Pulmonary artery endothelial cell (primary cell): Measurements from ENCODE around the gene C1QTNF3. TPM values are rescaled to one million over a fixed set of nuclear protein-coding genes. Genes with fewer than 3 reads are reported as not detected.
A peak's percentile ranks its signal among the peaks of the same experiment; 100 is the strongest.
"Not testable (repeated sequence)": the region's sequence is repeated elsewhere in the genome, so short reads cannot be mapped to it uniquely, and the experiment has no call there.

Experiments used
- DNase-seq: peaks from one replicate; pipeline ENCODE4 v3.0.0-alpha.2; 2011; ENCODE audit warnings: low read depth, low spot score
- total RNA-seq: library from RNA; depleted of rRNA; stranded (reverse); fragments of >200 nt; gene quantifications from 2 replicates; pipeline ENCODE4 v1.2.3, GENCODE V29; 2014

Gene C1QTNF3
- total RNA-seq, 1 donor from 2014 or later = 0.59 TPM

DNA sequence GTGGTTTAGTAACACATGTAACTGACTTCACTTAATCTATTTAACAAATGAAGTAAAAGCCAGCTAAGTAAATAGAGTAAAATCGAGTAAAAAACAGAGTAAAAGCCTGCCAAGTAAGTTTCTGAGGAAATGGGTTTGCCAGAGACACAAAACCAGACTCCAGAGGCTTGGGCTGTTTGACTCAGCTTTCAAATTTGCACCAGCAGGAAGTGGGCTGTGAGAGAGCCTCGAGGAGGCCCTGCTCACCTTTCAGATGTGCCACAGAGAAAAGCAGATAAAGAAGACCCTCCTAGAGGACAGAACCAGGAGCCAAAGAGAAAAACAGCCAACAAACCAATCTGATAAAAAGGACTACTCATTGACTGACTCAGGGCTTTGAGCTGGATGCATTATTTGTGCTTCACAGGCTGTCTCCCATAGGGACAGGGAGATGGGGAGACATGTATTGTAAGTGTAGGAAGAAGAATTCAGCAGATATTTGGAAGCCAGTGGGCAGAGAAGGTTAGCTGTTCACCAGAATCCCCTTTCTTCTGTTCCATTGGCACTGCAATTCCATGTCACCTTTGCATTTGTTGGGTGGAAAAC lies 20.8 kb downstream of the C1QTNF3 start:
- DNase-seq = no peak

DNA sequence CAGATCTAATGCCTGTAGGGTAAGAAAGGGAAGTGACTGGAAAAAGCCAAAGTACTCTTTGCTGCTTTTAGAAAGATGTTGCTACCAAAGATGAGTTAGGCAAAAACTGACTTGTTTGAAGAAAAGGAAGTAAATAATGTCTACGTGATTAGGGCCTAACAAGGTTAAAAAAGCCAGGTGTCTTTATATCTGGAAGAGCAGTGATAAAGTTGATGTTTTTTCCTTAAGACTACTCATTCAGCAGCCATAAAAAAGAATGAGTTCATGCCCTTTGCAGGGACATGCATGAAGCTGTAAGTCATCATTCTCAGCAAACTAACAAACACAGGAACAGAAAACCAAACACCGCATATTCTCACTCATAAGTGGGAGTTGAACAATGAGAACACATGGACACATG lies 21.7 kb downstream of the C1QTNF3 start:
- no peak for DNase-seq

DNA sequence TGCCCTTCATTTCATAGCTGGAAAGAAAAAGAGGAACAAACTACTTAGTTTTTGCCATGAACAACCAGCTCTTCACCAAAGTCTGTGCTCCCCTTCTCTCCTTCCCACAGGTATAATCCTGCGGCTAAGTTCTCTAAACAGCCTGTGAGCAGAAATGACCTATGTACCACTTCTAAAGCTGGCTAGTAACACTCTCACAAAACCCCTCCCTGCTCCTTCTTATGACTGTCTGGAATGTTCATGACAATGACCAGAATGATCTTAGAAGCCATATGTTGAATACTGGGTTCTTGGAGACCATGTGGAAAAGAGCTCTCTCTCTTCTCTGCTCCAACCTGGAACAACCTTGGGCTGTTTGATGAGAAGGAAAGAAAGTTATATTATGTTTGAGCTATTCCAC lies 22.3 kb downstream of the C1QTNF3 start:
- no peak for DNase-seq

- no peak for DNase-seq
Observed at GRCh38 chr5:34017254-34017653, 25.8 kb downstream of the C1QTNF3 start.

DNA sequence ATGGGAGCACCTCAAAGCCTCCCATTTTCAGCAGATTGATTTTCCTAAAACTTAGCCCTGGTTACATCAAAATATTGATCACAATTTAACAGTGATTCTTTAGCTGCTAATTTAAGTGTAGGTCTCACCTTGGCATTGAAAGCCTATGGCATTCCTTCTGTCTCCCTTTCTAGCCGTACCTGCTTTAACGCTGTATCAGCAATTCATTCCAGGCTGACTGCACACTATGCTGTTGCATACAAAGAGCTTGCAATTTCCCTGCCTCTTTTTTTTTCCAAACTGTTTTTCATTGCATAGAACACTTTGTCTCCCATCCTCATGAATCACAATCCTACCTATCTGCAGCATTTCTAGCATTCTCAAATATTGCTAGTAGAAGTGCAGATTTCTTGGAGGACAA lies 26.3 kb downstream of the C1QTNF3 start:
- no peak for DNase-seq

- no peak for DNase-seq
Observed at GRCh38 chr5:34016222-34016621, 26.8 kb downstream of the C1QTNF3 start.

- no peak for DNase-seq
Observed at GRCh38 chr5:34015120-34015822, 27.7 kb downstream of the C1QTNF3 start.

- no peak for DNase-seq
Observed at GRCh38 chr5:34014626-34015025, 28.4 kb downstream of the C1QTNF3 start.

- DNase-seq = no peak
Observed at GRCh38 chr5:34013547-34013946, 29.5 kb downstream of the C1QTNF3 start.

GRCh38 chr5:34012791-34013190 lies 30.2 kb downstream of the C1QTNF3 start:
- no peak for DNase-seq

DNA sequence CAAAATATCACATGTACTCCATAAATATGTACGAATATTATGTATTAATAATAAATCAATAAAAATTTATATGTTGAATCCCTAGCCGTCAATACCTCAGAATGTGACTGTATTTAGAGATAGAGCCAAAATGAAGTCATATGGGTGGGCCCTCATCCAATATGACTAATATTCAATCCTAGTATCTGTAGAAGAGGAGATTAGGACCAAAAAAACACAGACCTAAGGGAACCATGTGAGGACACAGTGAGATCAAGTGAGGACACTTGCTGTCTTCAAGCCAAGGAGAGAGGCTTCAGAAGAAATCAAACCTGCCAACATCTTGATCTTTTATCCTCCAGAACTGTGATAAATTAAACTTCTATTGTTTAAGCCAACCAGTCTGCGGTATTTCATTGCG lies 31.5 kb downstream of the C1QTNF3 start:
- DNase-seq = no peak

DNA sequence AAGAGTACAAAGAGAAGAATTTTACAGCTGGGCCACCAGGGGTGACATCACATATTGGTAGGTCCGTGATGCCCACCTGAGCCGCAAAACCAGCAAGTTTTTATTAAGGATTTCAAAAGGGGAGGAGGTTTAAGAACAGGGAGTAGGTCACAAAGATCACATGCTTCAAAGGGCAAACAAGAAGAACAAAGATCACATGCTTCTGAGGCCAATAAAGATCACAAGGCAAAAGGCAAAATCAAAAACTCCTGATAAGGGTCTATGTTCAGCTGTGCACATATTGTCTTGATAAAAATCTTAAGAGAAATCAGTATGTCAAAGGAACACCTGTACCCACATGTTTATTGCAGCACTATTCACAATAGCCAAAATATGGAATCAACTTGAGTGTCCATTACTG lies 32.9 kb downstream of the C1QTNF3 start:
- DNase-seq = not testable (repeated sequence)

DNA sequence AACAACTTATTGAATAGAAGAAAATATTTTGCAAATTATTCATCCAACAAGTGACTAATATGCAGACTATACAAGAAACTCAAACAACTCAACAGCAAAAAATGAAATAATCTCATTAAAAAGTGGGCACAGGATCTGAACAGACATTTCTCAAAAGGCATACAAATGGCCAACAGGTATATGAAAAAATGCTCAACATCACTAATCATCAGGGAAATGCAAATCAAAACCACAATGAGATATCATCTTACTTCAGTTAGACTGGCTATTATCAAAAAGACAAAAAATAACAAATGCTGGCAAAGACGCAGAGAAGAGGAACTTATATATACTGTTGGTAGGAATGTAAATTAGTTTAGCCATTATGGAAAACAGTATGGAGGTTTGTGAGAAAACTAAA lies 33.4 kb downstream of the C1QTNF3 start:
- no peak for DNase-seq

- no peak for DNase-seq
Observed at GRCh38 chr5:34008802-34009201, 34.2 kb downstream of the C1QTNF3 start.

DNA sequence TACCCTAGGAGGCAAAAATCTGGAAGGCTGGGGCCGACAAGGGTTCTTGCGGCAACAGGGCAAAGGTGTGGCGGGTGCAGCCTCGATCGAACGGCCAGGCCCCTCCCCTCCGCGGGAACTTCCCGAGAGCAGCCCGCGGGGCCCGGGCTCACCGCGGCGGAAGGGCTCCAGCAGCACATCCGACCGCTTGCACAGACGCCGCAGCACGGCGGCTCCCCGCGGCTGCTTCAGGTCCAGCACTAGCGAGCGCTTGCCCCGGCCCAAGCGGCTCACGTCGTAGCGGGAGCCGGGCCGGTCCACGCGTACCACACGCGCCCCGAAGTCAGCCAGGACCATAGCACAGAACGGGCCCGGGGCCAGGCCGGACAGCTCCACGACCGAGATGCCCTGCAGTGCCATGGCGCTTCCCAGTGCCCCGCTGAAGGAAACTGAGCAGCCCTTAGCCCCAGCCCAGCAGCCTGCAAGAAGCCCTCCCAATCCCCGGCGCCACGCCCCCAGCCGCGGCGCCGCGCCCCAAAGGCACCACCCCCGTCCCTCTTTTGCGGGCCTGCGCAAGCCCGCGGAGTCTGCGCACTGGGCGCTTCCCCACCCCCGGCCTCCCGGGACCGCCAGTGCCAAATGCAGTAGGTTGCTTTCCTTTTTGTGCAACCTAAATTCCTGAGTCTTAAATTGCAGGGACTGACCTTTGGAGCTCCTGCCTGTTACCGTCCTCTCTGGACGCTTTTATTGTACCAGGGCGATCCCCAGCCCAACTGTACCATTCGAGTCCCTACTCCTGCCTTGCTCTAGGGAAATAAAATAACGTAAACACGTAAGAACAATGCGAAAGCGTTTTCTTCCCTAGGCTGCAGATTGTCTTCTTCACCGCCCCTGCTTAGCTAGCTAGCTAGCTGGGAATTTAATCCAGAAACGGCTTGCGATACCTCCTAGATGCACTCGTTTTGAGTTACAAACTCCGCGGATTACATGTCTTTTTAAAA lies 35.1 kb downstream of the C1QTNF3 start, which contains the start of gene AMACR:
AMACR (minus strand) TSS at position 430 of the 980 bp plus-strand sequence; CDS start at position 399, 31 bp downstream.
- peak; percentile 51 for DNase-seq

GRCh38 chr5:34007201-34007620 lies 35.8 kb downstream of the C1QTNF3 start:
- no peak for DNase-seq

DNA sequence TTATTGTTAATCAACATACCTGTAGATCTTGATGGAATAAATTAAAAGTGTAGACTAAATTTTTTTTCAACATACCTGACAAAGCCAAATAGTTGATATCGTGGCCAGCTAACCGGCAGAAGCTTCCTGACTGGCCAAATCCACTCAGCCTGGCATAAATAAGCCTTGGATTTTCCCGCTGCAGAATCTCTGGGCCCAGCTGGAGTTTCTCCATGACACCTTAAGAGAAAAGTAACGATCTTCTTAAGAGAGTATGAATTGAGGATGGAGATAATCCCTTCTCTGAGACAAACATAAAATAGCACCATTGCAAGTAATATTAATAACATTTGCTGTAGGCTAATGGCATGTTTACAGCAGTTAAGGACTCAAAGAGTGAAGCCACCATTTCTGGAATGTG lies 37.3 kb downstream of the C1QTNF3 start:
- no peak for DNase-seq

DNA sequence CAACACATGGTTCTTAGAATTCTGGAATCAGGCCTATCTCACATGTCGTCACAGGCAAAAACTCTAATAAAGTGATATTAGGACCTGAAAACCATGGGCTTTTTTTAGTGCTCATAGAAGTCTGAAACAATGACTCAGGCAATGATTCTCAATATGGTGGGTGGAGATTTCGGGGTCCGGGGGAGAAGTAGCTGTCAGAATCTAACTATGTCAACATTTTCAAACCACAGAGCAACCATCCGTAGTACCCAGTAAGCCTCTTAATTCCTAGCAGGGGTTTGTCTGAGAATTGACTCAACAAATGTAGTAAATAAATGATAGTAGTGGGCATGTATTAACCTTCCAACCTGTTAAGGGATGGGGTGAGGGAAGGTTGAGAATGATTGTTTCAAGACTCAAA lies 37.8 kb downstream of the C1QTNF3 start:
- DNase-seq = no peak

DNA sequence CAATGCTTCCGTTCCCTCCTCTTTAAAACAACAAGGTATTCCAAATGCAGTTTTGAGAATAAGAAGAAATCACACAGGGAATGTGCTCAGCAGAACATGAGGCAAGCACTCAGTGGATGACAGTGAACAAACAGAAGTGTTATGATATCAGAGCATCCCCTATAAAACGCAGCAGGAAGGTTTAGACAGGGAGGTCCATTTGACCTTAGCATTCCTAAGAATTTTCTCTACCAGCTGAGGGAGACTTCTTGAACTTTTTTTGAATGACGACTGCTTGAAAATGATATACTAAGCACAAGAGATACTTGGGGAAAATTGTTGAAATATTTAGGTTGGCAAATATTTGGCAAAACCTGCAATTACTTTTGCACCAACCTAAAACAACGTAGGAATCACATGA lies 39.1 kb downstream of the C1QTNF3 start:
- no peak for DNase-seq

- no peak for DNase-seq
Observed at GRCh38 chr5:34002629-34003328, 40.2 kb downstream of the C1QTNF3 start.

- DNase-seq = no peak
Observed at GRCh38 chr5:34001241-34001841, 41.7 kb downstream of the C1QTNF3 start.
